ENCODE results near the gene DEFB131A. TPM values are rescaled to one million over a fixed set of nuclear protein-coding genes. Genes with fewer than 3 reads are reported as not detected.
"Not testable (repeated sequence)": the region's sequence is repeated elsewhere in the genome, so short reads cannot be mapped to it uniquely, and the experiment has no call there.

The DEFB131A gene
- total RNA-seq = not detected

- H3K4me3 ChIP-seq; H3K36me3 ChIP-seq; H3K27ac ChIP-seq; H3K27me3 ChIP-seq; H3K4me1 ChIP-seq; intact Hi-C loops (cut with DNase I; ENCODE audit: low total_unique reads); DNase-seq; H3K9me3 ChIP-seq; in situ Hi-C loops (cut with MboI; ENCODE audit: low sequenced_read_pairs in 4 of 4); ATAC-seq: not testable (repeated sequence)
Measured at GRCh38 chr4:9444114-9444513, at the start of gene DEFB131A. Gene DEFB131A, plus strand, starts transcription at chr4:9444414. Its CDS starts 120 bp downstream, at chr4:9444534.

GRCh38 chr4:9405774-9406173 lies 38.4 kb upstream of the DEFB131A start:
- in situ Hi-C loops (cut with MboI; ENCODE audit: low sequenced_read_pairs in 4 of 4); DNase-seq; H3K9me3 ChIP-seq; ATAC-seq; H3K27ac ChIP-seq; H3K27me3 ChIP-seq; H3K36me3 ChIP-seq; intact Hi-C loops (cut with DNase I; ENCODE audit: low total_unique reads); H3K4me1 ChIP-seq; H3K4me3 ChIP-seq: not testable (repeated sequence)

DNA sequence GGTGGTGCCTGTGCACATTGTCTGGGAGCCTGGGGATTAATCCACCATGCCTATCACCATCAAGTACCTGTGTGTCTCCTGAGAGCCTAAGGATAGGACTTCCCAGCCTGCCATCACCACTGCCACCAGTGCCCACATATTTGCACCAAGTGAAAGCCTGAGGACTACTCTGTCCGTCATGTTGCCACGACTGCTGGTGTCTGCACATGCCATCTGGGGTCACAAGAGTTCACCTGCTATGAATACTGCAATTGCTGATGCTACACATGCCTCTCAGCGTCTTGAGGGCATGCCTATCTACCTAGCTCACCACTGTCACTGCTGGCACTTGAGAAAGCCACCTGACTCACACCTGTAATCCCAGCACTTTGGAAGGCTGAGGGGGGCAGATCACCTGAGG lies 37.7 kb upstream of the DEFB131A start:
- H3K27me3 ChIP-seq; DNase-seq; H3K36me3 ChIP-seq; H3K27ac ChIP-seq; H3K4me3 ChIP-seq; intact Hi-C loops (cut with DNase I; ENCODE audit: low total_unique reads); H3K4me1 ChIP-seq; in situ Hi-C loops (cut with MboI; ENCODE audit: low sequenced_read_pairs in 4 of 4); ATAC-seq; H3K9me3 ChIP-seq: not testable (repeated sequence)

DNA sequence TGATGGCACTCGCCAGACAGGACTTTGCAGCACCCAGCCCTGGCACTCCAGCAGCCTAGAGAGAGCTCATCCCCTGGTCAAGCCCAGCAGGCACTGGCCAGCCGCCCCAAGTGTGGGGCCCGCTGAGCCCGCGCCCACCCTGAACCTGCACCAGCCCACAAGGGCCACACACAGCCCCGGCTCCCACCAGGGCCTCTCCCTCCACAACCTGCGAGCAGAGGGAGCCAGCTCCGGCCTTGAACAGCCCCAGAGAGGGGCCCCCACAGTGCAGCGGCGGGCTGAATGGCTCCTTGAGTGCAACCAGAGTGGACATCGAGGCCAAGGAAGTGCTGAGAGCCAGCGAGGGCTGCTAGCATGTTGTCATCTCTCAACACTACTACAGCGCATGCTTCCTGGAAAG lies 34.4 kb upstream of the DEFB131A start:
- ATAC-seq = no peak
- no peaks in the 10 kb centered on the region for H3K36me3 ChIP-seq
- H3K4me1 ChIP-seq = no peaks in the 10 kb centered on the region
- no peak overlapping the region for H3K4me3 ChIP-seq
- H3K27me3 ChIP-seq = no peaks in the 10 kb centered on the region
- in situ Hi-C loops (cut with MboI; ENCODE audit: low sequenced_read_pairs in 4 of 4) (no loop called here), intact Hi-C loops (cut with DNase I; ENCODE audit: low total_unique reads) (no loop called here)
- H3K9me3 ChIP-seq = no peaks in the 10 kb centered on the region
- DNase-seq = no peak
- H3K27ac ChIP-seq = no peak overlapping the region
- TF ChIP-seq CTCF (IDR thresholded peaks at IDR 0.05 in 4 of 5, conservative IDR thresholded peaks at IDR 0.05 in 1 of 5) = no peak
- no peak for TF ChIP-seq POLR2A (IDR thresholded peaks at IDR 0.05)

- H3K4me3 ChIP-seq; H3K36me3 ChIP-seq; H3K4me1 ChIP-seq; H3K27ac ChIP-seq; H3K27me3 ChIP-seq; H3K9me3 ChIP-seq; intact Hi-C loops (cut with DNase I; ENCODE audit: low total_unique reads); DNase-seq; in situ Hi-C loops (cut with MboI; ENCODE audit: low sequenced_read_pairs in 4 of 4); ATAC-seq: not testable (repeated sequence)
Measured at GRCh38 chr4:9421884-9422455, 22.2 kb upstream of the DEFB131A start.

DNA sequence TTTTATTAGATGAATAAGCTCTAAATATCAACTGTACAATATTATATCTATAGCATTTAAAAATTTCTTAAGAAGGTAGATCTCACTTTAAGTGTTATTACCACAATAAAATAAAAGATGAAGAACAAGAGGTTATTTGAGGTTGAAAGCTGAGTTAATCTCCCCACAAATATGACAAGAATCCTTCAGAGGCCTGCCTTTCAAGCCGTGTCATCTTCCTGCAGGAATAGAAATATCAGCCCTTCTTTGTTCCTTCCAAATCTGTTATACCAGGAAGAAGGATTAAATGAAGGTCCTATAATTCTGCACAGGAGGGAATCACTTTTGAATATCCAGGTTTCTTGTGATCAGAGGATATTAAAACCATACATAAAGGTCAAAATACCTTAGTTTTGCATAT lies 18.3 kb upstream of the DEFB131A start:
- in situ Hi-C loops (cut with MboI; ENCODE audit: low sequenced_read_pairs in 4 of 4); intact Hi-C loops (cut with DNase I; ENCODE audit: low total_unique reads); ATAC-seq; H3K4me1 ChIP-seq; H3K4me3 ChIP-seq; H3K9me3 ChIP-seq; DNase-seq; H3K27ac ChIP-seq; H3K27me3 ChIP-seq; H3K36me3 ChIP-seq: not testable (repeated sequence)

DNA sequence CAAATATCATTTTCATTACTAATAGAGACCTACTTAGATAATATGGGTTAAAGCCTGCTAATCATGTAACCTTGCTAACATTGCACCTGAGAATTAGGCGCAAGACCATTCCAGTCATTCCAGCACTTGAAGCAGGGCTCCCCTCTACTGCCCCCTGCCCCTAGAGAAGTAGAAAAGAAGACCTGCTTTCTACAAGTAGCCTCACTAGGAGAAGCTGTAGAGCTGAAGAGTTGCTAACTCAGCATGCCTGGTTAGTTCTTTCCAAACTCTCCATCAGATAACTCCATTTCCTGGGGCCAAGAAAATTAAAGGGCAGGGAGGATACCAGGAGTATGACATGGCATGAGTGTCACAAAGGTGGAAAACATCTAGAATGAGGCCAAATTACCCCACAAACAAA lies 14.2 kb upstream of the DEFB131A start:
- H3K27ac ChIP-seq; H3K9me3 ChIP-seq; in situ Hi-C loops (cut with MboI; ENCODE audit: low sequenced_read_pairs in 4 of 4); H3K27me3 ChIP-seq; intact Hi-C loops (cut with DNase I; ENCODE audit: low total_unique reads); H3K36me3 ChIP-seq; H3K4me1 ChIP-seq; ATAC-seq; DNase-seq; H3K4me3 ChIP-seq: not testable (repeated sequence)

- H3K27ac ChIP-seq; H3K4me1 ChIP-seq; H3K4me3 ChIP-seq; ATAC-seq; H3K27me3 ChIP-seq; intact Hi-C loops (cut with DNase I; ENCODE audit: low total_unique reads); in situ Hi-C loops (cut with MboI; ENCODE audit: low sequenced_read_pairs in 4 of 4); H3K9me3 ChIP-seq; DNase-seq; H3K36me3 ChIP-seq: not testable (repeated sequence)
Measured at GRCh38 chr4:9433320-9433719, 10.9 kb upstream of the DEFB131A start.

GRCh38 chr4:9436728-9437127 lies 7.5 kb upstream of the DEFB131A start:
- H3K36me3 ChIP-seq; H3K27me3 ChIP-seq; H3K4me3 ChIP-seq; H3K9me3 ChIP-seq; H3K4me1 ChIP-seq; ATAC-seq; H3K27ac ChIP-seq; DNase-seq; intact Hi-C loops (cut with DNase I; ENCODE audit: low total_unique reads); in situ Hi-C loops (cut with MboI; ENCODE audit: low sequenced_read_pairs in 4 of 4): not testable (repeated sequence)

DNA sequence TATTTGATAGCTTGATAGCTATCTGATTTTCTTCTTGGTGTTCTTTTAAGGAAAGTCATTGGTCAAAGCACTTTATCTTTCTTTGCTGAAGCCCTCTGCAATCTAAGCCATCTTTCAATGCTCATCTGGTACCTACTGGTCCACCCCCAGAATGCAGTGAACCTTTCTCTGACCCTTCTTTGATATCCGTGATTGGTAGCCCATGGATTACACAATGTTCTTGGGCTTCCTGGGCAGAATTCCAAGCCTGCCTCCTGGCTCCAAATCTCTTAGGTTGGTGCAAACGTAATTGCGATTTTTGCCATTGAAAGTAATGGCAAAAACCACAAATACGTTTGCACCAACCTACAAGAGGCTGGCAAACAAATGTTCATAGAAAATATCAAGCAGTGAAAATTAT lies 1.9 kb upstream of the DEFB131A start:
- H3K4me1 ChIP-seq; intact Hi-C loops (cut with DNase I; ENCODE audit: low total_unique reads); H3K27me3 ChIP-seq; H3K9me3 ChIP-seq; DNase-seq; H3K27ac ChIP-seq; H3K4me3 ChIP-seq; H3K36me3 ChIP-seq; ATAC-seq; in situ Hi-C loops (cut with MboI; ENCODE audit: low sequenced_read_pairs in 4 of 4): not testable (repeated sequence)

DNA sequence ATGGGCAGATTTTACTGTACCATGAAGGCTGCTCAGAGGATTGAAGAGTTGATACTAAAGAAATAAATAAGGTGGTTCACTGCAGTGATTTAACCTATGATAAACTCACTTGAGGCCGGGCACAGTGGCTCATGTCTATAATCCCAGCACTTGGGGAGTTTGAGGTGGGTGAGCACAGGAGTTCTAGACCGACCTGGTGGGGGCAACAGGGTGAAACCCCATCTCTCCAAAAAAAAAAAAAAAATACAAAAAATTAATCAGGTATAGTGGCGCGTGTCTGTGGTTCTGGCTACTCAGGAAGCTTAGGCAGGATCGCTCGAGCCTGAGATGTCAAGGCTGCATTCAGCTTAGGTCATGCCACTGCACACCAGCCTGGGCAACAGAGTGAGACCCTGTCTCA lies 467 bp downstream of the DEFB131A start:
- H3K4me3 ChIP-seq; intact Hi-C loops (cut with DNase I; ENCODE audit: low total_unique reads); H3K27ac ChIP-seq; DNase-seq; H3K4me1 ChIP-seq; ATAC-seq; H3K36me3 ChIP-seq; H3K27me3 ChIP-seq; in situ Hi-C loops (cut with MboI; ENCODE audit: low sequenced_read_pairs in 4 of 4); H3K9me3 ChIP-seq: not testable (repeated sequence)
